Measurements from ENCODE around the gene CDH16. TPM values are rescaled to one million over a fixed set of nuclear protein-coding genes. Genes with fewer than 3 reads are reported as not detected.
A peak's percentile ranks its signal among the peaks of the same experiment; 100 is the strongest.
"Not testable (repeated sequence)": the region's sequence is repeated elsewhere in the genome, so short reads cannot be mapped to it uniquely, and the experiment has no call there.

CDH16 gene
- total RNA-seq, 1 donor from 2014 or later: not detected

GRCh38 chr16:66948134-66948836, 29.6 kb upstream of the CDH16 start:
- intact Hi-C loops (cut with DNase I): no loop called here
- Histone ChIP-seq H3K4me1 (peaks cover 10% of the 10 kb centered on the region), H3K9me3 (no peaks in the 10 kb centered on the region), H3K4me3 (peak overlapping the region; percentile 58), H3K27me3 (peaks cover 20% of the 10 kb centered on the region), H3K27ac (no peak overlapping the region), H3K36me3 (peaks cover 9% of the 10 kb centered on the region)
- peak; percentile 46 for ATAC-seq
- no peak for TF ChIP-seq CTCF (IDR thresholded peaks at IDR 0.05)
- no peak for DNase-seq

- ATAC-seq (peak; percentile 91), DNase-seq (no peak)
- peak overlapping the region; percentile 58 for H3K4me3 ChIP-seq
- intact Hi-C loops (cut with DNase I): no loop called here
- peaks cover 20% of the 10 kb centered on the region for H3K27me3 ChIP-seq
- H3K36me3 ChIP-seq: peaks cover 17% of the 10 kb centered on the region
- H3K9me3 ChIP-seq: no peaks in the 10 kb centered on the region
- TF ChIP-seq CTCF (IDR thresholded peaks at IDR 0.05): peak; percentile 91
- peaks cover 10% of the 10 kb centered on the region for H3K4me1 ChIP-seq
- no peak overlapping the region for H3K27ac ChIP-seq
Measured at GRCh38 chr16:66947302-66948065, 28.8 kb upstream of the CDH16 start.

- Histone ChIP-seq H3K27me3 (peaks cover 20% of the 10 kb centered on the region), H3K9me3 (no peaks in the 10 kb centered on the region), H3K4me3 (no peak overlapping the region), H3K36me3 (peaks cover 22% of the 10 kb centered on the region), H3K27ac (no peak overlapping the region), H3K4me1 (peaks cover 10% of the 10 kb centered on the region)
- TF ChIP-seq CTCF (IDR thresholded peaks at IDR 0.05): no peak
- no peak for ATAC-seq
- no peak for DNase-seq
- intact Hi-C loops (cut with DNase I): no loop called here
Measured at GRCh38 chr16:66946974-66947301, 28.3 kb upstream of the CDH16 start.

GRCh38 chr16:66946541-66946940, 27.9 kb upstream of the CDH16 start:
- DNase-seq (no peak), ATAC-seq (no peak)
- peaks cover 20% of the 10 kb centered on the region for H3K27me3 ChIP-seq
- no peak overlapping the region for H3K27ac ChIP-seq
- peaks cover 26% of the 10 kb centered on the region for H3K36me3 ChIP-seq
- intact Hi-C loops (cut with DNase I): no loop called here
- H3K4me3 ChIP-seq: no peak overlapping the region
- no peaks in the 10 kb centered on the region for H3K9me3 ChIP-seq
- no peak for TF ChIP-seq CTCF (IDR thresholded peaks at IDR 0.05)
- peaks cover 10% of the 10 kb centered on the region for H3K4me1 ChIP-seq

GRCh38 chr16:66945939-66946338, 27.3 kb upstream of the CDH16 start:
- Histone ChIP-seq H3K27me3 (peaks cover 17% of the 10 kb centered on the region), H3K36me3 (peaks cover 32% of the 10 kb centered on the region), H3K4me3 (no peak overlapping the region), H3K9me3 (no peaks in the 10 kb centered on the region), H3K4me1 (peaks cover 10% of the 10 kb centered on the region), H3K27ac (no peak overlapping the region)
- no peak for DNase-seq
- no peak for TF ChIP-seq CTCF (IDR thresholded peaks at IDR 0.05)
- intact Hi-C loops (cut with DNase I): no loop called here
- no peak for ATAC-seq

GRCh38 chr16:66944971-66945370, 26.3 kb upstream of the CDH16 start:
- peaks cover 12% of the 10 kb centered on the region for H3K27me3 ChIP-seq
- H3K4me3 ChIP-seq; ATAC-seq; intact Hi-C loops (cut with DNase I); DNase-seq; H3K27ac ChIP-seq; H3K9me3 ChIP-seq: not testable (repeated sequence)
- H3K4me1 ChIP-seq: peaks cover 10% of the 10 kb centered on the region
- peaks cover 41% of the 10 kb centered on the region for H3K36me3 ChIP-seq

Measured in upper lobe of right lung (tissue), 1 donor.